ENCODE results near the gene ZC3H12C. TPM values are rescaled to one million over a fixed set of nuclear protein-coding genes. Genes with fewer than 3 reads are reported as not detected.
"Not testable (repeated sequence)": the region's sequence is repeated elsewhere in the genome, so short reads cannot be mapped to it uniquely, and the experiment has no call there.

Gene ZC3H12C
- total RNA-seq, 3 donors from 2014 or later: 15.9 to 28.7 (median 21.5) TPM

DNA sequence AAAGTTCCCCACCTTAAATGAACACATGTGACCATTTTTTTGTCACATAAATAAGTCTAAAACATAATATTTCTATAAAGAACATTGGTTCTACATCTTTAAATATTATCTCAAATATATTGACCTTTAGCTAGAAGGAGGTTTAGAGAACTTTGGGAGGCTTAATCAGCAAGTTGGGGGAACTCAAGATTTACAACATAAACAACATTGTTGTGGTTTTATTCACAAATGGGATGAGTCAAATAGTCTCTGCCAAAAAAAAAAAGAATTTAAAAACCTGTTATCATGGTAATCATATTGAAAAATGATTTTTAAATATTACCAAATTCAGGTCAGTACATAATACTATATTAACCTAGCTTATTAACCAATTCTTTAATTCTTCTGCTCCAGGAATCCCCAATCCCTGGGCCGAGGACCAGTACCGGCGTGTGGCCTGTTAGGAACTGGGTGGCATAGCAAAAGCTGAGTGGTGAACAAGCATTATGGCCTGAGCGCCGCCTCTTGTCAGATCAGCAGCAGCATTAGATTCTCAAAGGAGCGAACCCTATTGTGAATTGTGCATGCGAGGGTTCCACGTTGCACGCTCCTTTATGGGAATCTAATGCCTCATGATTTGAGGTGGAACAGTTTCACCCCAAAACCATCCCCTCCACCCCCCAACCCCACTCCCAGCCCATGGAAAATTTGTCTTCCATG is 105.0 kb downstream of the ZC3H12C start:
- Histone ChIP-seq H3K4me1 (ENCODE audit: low read depth) (no peaks in the 10 kb centered on the region), H3K36me3 (ENCODE audit: low read depth) (no peaks in the 10 kb centered on the region), H3K9me3 (no peaks in the 10 kb centered on the region), H3K4me3 (no peak overlapping the region)
- ATAC-seq: no peak
- no peak for DNase-seq
- TF ChIP-seq, protein P1, sequence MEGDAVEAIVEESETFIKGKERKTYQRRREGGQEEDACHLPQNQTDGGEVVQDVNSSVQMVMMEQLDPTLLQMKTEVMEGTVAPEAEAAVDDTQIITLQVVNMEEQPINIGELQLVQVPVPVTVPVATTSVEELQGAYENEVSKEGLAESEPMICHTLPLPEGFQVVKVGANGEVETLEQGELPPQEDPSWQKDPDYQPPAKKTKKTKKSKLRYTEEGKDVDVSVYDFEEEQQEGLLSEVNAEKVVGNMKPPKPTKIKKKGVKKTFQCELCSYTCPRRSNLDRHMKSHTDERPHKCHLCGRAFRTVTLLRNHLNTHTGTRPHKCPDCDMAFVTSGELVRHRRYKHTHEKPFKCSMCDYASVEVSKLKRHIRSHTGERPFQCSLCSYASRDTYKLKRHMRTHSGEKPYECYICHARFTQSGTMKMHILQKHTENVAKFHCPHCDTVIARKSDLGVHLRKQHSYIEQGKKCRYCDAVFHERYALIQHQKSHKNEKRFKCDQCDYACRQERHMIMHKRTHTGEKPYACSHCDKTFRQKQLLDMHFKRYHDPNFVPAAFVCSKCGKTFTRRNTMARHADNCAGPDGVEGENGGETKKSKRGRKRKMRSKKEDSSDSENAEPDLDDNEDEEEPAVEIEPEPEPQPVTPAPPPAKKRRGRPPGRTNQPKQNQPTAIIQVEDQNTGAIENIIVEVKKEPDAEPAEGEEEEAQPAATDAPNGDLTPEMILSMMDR (IDR thresholded peaks at IDR 0.05): no peak
- intact Hi-C loops (cut with DNase I, micrococcal nuclease): loop anchor here in 1 of 2 donors (10.0 kb wide), 1 partner anchor 253 kb away; no protein-coding TSS in a partner anchor

DNA sequence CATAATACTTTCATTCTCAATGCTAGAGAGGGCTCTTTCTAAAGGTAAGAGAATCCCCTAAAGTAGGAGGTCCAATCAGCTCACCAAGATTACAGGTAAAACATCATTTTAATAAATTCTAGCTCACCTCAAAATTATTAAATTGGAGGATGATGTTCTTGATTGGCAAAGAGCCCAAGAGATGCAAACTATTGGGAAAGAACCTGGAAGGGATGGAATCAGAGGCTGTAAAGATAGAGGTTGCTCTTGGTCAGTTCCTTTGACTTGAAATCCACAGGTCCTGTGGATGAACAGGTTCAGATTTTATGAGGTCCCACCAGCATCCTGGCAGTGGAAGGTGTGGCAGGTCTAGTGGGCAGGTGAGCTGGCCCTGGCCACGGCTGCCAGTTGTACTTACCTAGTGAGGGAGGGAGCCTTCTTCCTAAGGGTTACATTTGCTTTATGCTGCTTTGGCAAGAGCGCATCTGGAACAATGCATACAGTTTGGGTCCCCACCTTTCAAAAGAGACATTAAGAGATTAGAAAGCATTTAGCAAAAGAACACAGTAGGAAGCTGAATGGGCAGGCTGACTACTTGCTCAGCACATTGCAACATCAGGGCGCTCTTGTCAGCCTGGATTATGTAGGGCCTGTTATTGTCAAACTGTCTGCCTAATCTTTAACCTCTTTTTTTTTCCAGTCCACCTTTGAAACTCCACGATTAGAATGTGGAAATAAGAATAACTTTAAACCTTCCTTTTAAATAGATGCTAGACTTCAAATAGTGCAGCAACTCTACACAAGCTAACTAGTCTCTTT is 106.2 kb downstream of the ZC3H12C start:
- Histone ChIP-seq H3K9me3 (no peaks in the 10 kb centered on the region), H3K4me1 (ENCODE audit: low read depth) (no peaks in the 10 kb centered on the region), H3K4me3 (no peak overlapping the region), H3K36me3 (ENCODE audit: low read depth) (no peaks in the 10 kb centered on the region)
- DNase-seq: no peak
- TF ChIP-seq, protein P1 (IDR thresholded peaks at IDR 0.05): no peak
- intact Hi-C loops (cut with DNase I, micrococcal nuclease): loop anchor here in 1 of 2 donors (10.0 kb wide), 1 partner anchor 255 kb away; no protein-coding TSS in a partner anchor
- ATAC-seq: no peak

DNA sequence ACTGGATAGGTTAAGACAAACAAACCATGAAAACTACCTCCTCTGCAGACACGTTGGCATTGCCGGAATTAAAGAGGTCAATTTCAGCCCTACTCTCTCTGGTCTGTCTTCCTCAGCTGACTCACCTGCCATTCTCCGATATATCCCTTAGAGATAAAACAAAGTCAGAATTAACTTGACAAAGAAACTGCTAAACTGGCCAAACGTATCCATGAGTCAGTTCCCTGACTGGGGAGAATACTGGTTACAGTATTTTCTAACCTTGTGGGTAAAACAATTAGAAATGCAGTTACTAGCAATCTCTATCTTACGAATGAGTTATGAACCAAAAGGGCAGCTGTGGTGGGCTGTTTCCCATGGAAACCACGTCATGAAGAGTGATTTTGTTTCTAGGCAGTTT is 107.0 kb downstream of the ZC3H12C start:
- Histone ChIP-seq H3K4me1 (ENCODE audit: low read depth) (no peaks in the 10 kb centered on the region), H3K36me3 (ENCODE audit: low read depth) (no peaks in the 10 kb centered on the region), H3K9me3 (no peaks in the 10 kb centered on the region), H3K4me3 (no peak overlapping the region)
- DNase-seq (no peak), ATAC-seq (no peak)
- intact Hi-C loops (cut with DNase I, micrococcal nuclease): loop anchor here (5.0 to 10.0 kb wide), 3 partner anchors 175 to 232 kb away; no protein-coding TSS in a partner anchor
- TF ChIP-seq, protein P1 (IDR thresholded peaks at IDR 0.05): no peak

DNA sequence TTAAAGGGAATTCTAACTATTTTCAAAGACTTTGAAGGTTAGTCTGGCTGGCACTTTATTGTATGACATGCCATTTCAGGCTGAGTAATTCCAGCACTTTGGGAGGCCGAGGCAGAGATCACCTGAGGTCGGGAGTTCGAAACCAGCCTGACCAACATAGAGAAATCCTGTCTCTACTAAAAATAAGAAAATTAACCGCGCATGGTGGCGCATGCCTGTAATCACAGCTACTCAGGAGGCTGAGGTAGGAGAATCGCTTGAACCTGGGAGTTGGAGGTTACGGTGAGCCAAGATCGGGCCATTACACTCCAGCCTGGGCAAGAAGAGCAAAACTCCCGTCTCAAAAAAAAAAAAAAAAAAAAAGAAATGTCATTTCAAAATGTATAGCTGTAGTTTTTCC is 107.6 kb downstream of the ZC3H12C start:
- H3K4me3 ChIP-seq: no peak overlapping the region
- ATAC-seq (no peak), DNase-seq (no peak)
- no peaks in the 10 kb centered on the region for H3K36me3 ChIP-seq (ENCODE audit: low read depth)
- no peaks in the 10 kb centered on the region for H3K9me3 ChIP-seq
- no peaks in the 10 kb centered on the region for H3K4me1 ChIP-seq (ENCODE audit: low read depth)
- intact Hi-C loops (cut with DNase I, micrococcal nuclease): loop anchor here (5.0 to 10.0 kb wide), 3 partner anchors 174 to 231 kb away; no protein-coding TSS in a partner anchor
- TF ChIP-seq, protein P1 (IDR thresholded peaks at IDR 0.05): no peak

DNA sequence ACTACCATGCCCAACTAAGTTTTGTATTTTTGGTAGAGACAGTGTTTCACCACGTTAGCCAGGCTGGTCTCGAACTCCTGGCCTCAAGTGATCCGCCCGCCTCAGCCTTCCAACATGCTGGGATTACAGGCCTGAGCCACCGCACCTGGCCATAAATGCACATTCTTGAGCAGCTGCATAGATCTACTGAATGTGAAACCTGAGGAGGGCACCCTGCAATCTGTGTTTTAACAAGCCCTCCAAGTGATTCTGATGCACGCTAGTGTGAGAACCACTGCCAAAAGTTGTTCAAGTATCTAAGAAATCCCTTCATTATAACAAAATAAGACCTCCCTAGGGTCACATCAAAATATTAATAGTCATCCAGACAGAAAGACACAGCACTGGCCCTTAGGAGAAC is 113.9 kb downstream of the ZC3H12C start:
- DNase-seq: no peak
- Histone ChIP-seq H3K4me1 (ENCODE audit: low read depth) (no peaks in the 10 kb centered on the region), H3K4me3 (no peak overlapping the region), H3K36me3 (ENCODE audit: low read depth) (no peaks in the 10 kb centered on the region), H3K9me3 (no peaks in the 10 kb centered on the region)
- TF ChIP-seq, protein P1 (IDR thresholded peaks at IDR 0.05): no peak
- intact Hi-C loops (cut with DNase I, micrococcal nuclease): loop anchor here in 1 of 2 donors (10.0 kb wide), 1 partner anchor 168 kb away; no protein-coding TSS in a partner anchor
- no peak for ATAC-seq

DNA sequence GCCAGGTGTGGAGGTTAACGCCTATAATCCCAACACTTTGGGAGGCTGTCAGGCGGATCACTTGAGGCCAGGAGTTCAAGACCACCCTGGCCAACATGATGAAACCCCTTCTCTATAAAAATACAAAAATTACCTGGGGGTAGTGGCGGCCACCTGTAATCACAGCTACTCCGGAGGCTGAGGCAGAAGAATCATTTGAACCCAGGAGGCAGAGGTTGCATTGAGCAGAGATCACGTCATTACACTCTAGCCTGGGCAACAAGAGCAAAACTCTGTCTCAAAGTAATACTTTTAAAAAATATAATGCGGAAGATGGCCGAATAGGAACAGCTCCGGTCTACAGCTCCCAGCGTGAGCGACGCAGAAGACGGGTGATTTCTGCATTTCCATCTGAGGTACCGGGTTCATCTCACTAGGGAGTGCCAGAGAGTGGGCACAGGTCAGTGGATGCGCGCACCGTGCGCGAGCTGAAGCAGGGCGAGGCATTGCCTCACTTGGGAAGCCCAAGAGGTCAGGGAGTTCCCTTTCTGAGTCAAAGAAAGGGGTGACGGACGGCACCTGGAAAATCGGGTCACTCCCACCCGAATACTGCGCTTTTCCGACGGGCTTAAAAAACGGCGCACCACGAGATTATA is 115.6 kb downstream of the ZC3H12C start:
- ATAC-seq; H3K4me1 ChIP-seq (ENCODE audit: low read depth); H3K9me3 ChIP-seq; H3K36me3 ChIP-seq (ENCODE audit: low read depth); H3K4me3 ChIP-seq: not testable (repeated sequence)
- DNase-seq: peak in 1 of 3 donors; percentile 36
- intact Hi-C loops (cut with DNase I, micrococcal nuclease): loop anchor here in 1 of 2 donors (10.0 kb wide), 1 partner anchor 166 kb away; no protein-coding TSS in a partner anchor

DNA sequence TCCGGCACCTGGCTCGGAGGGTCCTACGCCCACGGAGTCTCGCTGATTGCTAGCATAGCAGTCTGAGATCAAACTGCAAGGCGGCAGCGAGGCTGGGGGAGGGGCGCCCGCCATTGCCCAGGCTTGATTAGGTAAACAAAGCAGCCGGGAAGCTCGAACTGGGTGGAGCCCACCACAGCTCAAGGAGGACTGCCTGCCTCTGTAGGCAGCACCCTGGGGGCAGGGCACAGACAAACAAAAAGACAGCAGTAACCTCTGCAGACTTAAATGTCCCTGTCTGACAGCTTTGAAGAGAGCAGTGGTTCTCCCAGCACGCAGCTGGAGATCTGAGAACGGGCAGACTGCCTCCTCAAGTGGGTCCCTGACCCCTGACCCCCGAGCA is 116.1 kb downstream of the ZC3H12C start:
- not testable (repeated sequence) for H3K4me1 ChIP-seq (ENCODE audit: low read depth); H3K36me3 ChIP-seq (ENCODE audit: low read depth); ATAC-seq; DNase-seq; H3K9me3 ChIP-seq; H3K4me3 ChIP-seq
- intact Hi-C loops (cut with DNase I, micrococcal nuclease): loop anchor here in 1 of 2 donors (10.0 kb wide), 1 partner anchor 165 kb away; no protein-coding TSS in a partner anchor

Measured in mucosa of descending colon (tissue), 3 donors.